ENCODE measurements around the gene TGM5. TPM values are rescaled to one million over a fixed set of nuclear protein-coding genes. Genes with fewer than 3 reads are reported as not detected.

TGM5 gene
- total RNA-seq = 0.32 TPM
- long read RNA-seq = 0 reads

DNA sequence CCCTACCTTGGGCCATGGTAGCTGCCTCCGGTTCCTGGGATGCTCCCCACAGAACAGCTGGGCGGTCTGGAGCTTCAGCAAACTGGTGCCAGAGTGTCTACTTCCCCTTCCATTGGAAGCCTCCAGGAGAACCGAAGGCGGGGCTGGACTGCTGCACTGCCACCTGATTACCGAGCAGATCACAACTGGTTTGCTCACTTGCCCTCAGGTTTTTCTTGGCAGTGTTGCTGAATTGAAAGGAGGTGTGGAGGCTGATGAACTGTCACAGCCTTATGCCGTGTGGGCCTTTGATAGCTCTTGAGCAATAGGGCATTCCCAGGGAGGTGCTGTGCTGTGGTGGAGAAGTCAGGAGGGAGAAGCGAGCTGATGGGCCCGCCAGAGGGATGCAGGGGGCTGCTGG lies at the start of gene TGM5:
Gene TGM5, minus strand, starts transcription at position 95 of the 400 bp plus-strand sequence. Its CDS starts 79 bp downstream, at position 16.
- ATAC-seq = peak in 1 of 2 donors; percentile 45
- Histone ChIP-seq H3K4me3 (no peak within 1 kb of the TSS), H3K27ac (no peak within 1 kb of the TSS), H3K9me3 (no peaks in the 10 kb centered on the region), H3K36me3 (no peaks in the 10 kb centered on the region), H3K27me3 (ENCODE audit: low read depth) (peaks cover 13% of the 10 kb centered on the region), H3K4me1 (no peaks in the 10 kb centered on the region)
- intact Hi-C loops (cut with DNase I) = no loop called here
- TF ChIP-seq CTCF (IDR thresholded peaks at IDR 0.05) = no peak
- no peak for DNase-seq

GRCh38 chr15:43314171-43314570 lies 47.4 kb upstream of the TGM5 start:
- DNase-seq (no peak), ATAC-seq (no peak)
- intact Hi-C loops (cut with DNase I) = no loop called here
- H3K27me3 ChIP-seq (ENCODE audit: low read depth) = peaks cover 12% of the 10 kb centered on the region
- TF ChIP-seq CTCF (IDR thresholded peaks at IDR 0.05) = no peak
- H3K36me3 ChIP-seq = no peaks in the 10 kb centered on the region
- H3K4me1 ChIP-seq = no peaks in the 10 kb centered on the region
- no peaks in the 10 kb centered on the region for H3K9me3 ChIP-seq
- H3K27ac ChIP-seq = no peak overlapping the region
- H3K4me3 ChIP-seq = no peak overlapping the region

DNA sequence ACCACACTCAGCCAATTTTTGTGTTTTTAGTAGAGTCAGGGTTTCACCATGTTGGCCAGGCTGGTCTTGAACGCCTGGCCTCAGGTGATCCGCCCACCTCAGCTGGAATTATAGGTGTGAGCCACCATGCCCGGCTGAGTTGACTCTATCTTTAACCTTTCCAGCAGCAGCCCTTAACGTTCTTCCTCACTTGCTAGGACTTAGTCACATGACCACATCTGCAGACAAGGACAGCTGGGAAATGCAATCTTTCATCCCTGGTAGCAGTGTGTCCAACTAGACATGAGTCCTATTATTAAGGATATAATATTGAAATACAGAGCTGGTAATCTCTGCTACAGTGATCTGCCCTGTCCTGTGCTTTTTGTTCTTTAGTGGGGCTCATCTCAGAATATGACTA lies 45.6 kb upstream of the TGM5 start:
- intact Hi-C loops (cut with DNase I) = no loop called here
- H3K9me3 ChIP-seq = no peaks in the 10 kb centered on the region
- H3K27ac ChIP-seq = no peak overlapping the region
- DNase-seq = no peak
- H3K4me1 ChIP-seq = no peaks in the 10 kb centered on the region
- TF ChIP-seq CTCF (IDR thresholded peaks at IDR 0.05) = no peak
- H3K4me3 ChIP-seq = no peak overlapping the region
- no peaks in the 10 kb centered on the region for H3K36me3 ChIP-seq
- peaks cover 19% of the 10 kb centered on the region for H3K27me3 ChIP-seq (ENCODE audit: low read depth)
- no peak for ATAC-seq

- no peaks in the 10 kb centered on the region for H3K9me3 ChIP-seq
Measured at GRCh38 chr15:43302205-43302817, 35.6 kb upstream of the TGM5 start, which contains the start of gene TGM7. Gene TGM7 (minus strand): TSS chr15:43302255.

DNA sequence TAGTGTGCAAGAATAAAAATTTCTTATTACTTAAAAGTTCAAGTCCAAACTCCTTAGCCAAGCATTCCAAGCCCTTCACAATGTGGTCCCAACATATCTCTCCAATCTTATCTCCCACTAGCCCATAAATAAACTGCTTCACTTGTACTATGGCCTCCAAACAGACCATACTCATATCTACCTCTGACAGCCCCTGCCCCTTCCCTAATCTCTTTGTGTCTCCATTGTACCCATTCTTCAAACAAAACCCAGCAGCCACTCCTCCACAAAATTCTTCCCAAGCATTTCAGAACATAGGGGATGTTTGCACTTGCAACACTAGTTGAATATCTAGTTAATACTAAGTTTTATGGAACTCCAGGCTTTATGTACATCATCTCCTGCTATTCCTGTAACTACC lies 33.2 kb upstream of the TGM5 start:
- Histone ChIP-seq H3K27me3 (ENCODE audit: low read depth) (peaks cover 14% of the 10 kb centered on the region), H3K4me1 (no peaks in the 10 kb centered on the region), H3K27ac (no peak overlapping the region), H3K36me3 (no peaks in the 10 kb centered on the region), H3K9me3 (no peaks in the 10 kb centered on the region), H3K4me3 (no peak overlapping the region)
- no peak for TF ChIP-seq CTCF (IDR thresholded peaks at IDR 0.05)
- DNase-seq = no peak
- intact Hi-C loops (cut with DNase I) = no loop called here
- no peak for ATAC-seq

More at GRCh38 chr15:43302205-43302817, 35.6 kb upstream of the TGM5 start, which contains the start of gene TGM7:
- Histone ChIP-seq H3K36me3 (no peaks in the 10 kb centered on the region), H3K4me3 (no peak within 1 kb of the TSS), H3K27me3 (ENCODE audit: low read depth) (peaks cover 8% of the 10 kb centered on the region), H3K27ac (no peak within 1 kb of the TSS), H3K4me1 (no peaks in the 10 kb centered on the region)
- DNase-seq (no peak), ATAC-seq (no peak)
- intact Hi-C loops (cut with DNase I) = no loop called here
- TF ChIP-seq CTCF (IDR thresholded peaks at IDR 0.05) = no peak
